T-helper 1 cell treated with Interleukin-12 subunit alpha and Interleukin-12 subunit beta and Interleukin-4 antibody, amounts not matched to agents 30 μg/mL and 1 μg/mL, for 36 hours (primary cell): ENCODE data around the gene MOCS2.
A peak's percentile ranks its signal among the peaks of the same experiment; 100 is the strongest.
"Not testable (repeated sequence)": the region's sequence is repeated elsewhere in the genome, so short reads cannot be mapped to it uniquely, and the experiment has no call there.

Experiments
- H3K27ac Mint-ChIP-seq: one replicate; pipeline ENCODE4 v1.8.0; 2021; ENCODE audit warnings: mild to moderate bottlenecking, mixed read lengths
- H3K27me3 Mint-ChIP-seq: one replicate; pipeline ENCODE4 v1.8.0; 2021; ENCODE audit warnings: low read depth, mixed read lengths
- H3K36me3 Mint-ChIP-seq: one replicate; pipeline ENCODE4 v1.8.0; 2021; ENCODE audit warnings: low read depth, mixed read lengths
- H3K4me1 Mint-ChIP-seq: one replicate; pipeline ENCODE4 v1.8.0; 2021; ENCODE audit warnings: low read depth, mixed read lengths
- H3K4me3 Mint-ChIP-seq: one replicate; pipeline ENCODE4 v1.8.0; 2021; ENCODE audit warnings: mild to moderate bottlenecking, moderate library complexity, mixed read lengths
- H3K9me3 Mint-ChIP-seq: one replicate; pipeline ENCODE4 v1.8.0; 2021; ENCODE audit warnings: mixed read lengths

The MOCS2 gene, protein sequence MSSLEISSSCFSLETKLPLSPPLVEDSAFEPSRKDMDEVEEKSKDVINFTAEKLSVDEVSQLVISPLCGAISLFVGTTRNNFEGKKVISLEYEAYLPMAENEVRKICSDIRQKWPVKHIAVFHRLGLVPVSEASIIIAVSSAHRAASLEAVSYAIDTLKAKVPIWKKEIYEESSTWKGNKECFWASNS

GRCh38 chr5:53109443-53110127 is at the start of gene MOCS2:
MOCS2 (minus strand) TSS chr5:53109757; CDS start chr5:53107174, 2,583 bp downstream.
- Mint-ChIP-seq H3K9me3 (no peaks in the 10 kb centered on the region), H3K4me3 (peak within 1 kb of the TSS; percentile 88), H3K36me3 (peaks cover 10% of the 10 kb centered on the region), H3K4me1 (peaks cover 20% of the 10 kb centered on the region), H3K27me3 (no peaks in the 10 kb centered on the region), H3K27ac (peak within 1 kb of the TSS; percentile 77)

GRCh38 chr5:53151713-53152458 is 42.3 kb upstream of the MOCS2 start:
- Mint-ChIP-seq H3K4me1 (no peaks in the 10 kb centered on the region), H3K27me3 (no peaks in the 10 kb centered on the region), H3K9me3 (no peaks in the 10 kb centered on the region), H3K36me3 (no peaks in the 10 kb centered on the region), H3K27ac (no peak overlapping the region), H3K4me3 (no peak overlapping the region)

- peaks cover 5% of the 10 kb centered on the region for H3K9me3 Mint-ChIP-seq
- no peaks in the 10 kb centered on the region for H3K36me3 Mint-ChIP-seq
- H3K4me3 Mint-ChIP-seq, result no peak overlapping the region
- no peaks in the 10 kb centered on the region for H3K27me3 Mint-ChIP-seq
- H3K4me1 Mint-ChIP-seq, result no peaks in the 10 kb centered on the region
- H3K27ac Mint-ChIP-seq, result no peak overlapping the region
Measured at GRCh38 chr5:53133020-53133419, 23.5 kb upstream of the MOCS2 start.

GRCh38 chr5:53130266-53130665 is 20.7 kb upstream of the MOCS2 start:
- Mint-ChIP-seq H3K4me3 (no peak overlapping the region), H3K27ac (no peak overlapping the region), H3K4me1 (no peaks in the 10 kb centered on the region), H3K36me3 (no peaks in the 10 kb centered on the region), H3K9me3 (peaks cover 5% of the 10 kb centered on the region), H3K27me3 (no peaks in the 10 kb centered on the region)

GRCh38 chr5:53128481-53128880 is 18.9 kb upstream of the MOCS2 start:
- Mint-ChIP-seq H3K4me1 (no peaks in the 10 kb centered on the region), H3K27ac (no peak overlapping the region)

DNA sequence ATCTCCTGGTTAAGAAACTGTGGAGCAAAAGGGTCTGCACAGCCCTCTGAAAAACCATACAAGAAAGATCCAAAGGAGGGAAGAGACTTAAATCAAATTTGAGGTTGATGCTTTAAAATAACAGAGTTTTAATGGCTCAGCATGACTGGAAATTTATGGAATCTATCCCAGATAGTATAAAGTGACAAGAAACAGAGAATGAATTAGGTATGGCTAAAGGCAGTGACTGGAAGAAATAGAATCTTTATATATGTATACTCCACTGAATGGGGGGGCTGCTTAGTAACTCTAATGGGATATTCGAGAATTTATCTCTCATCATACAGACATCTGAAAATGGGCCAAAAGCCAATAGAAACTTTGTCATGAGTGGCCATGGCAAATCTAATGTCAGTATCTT is 17.6 kb upstream of the MOCS2 start:
- Mint-ChIP-seq H3K36me3 (no peaks in the 10 kb centered on the region), H3K27ac (no peak overlapping the region), H3K4me3 (no peak overlapping the region), H3K27me3 (no peaks in the 10 kb centered on the region), H3K4me1 (peaks cover 7% of the 10 kb centered on the region), H3K9me3 (peaks cover 5% of the 10 kb centered on the region)

More at GRCh38 chr5:53128481-53128880, 18.9 kb upstream of the MOCS2 start:
- no peaks in the 10 kb centered on the region for H3K36me3 Mint-ChIP-seq
- H3K9me3 Mint-ChIP-seq, result peaks cover 5% of the 10 kb centered on the region
- no peaks in the 10 kb centered on the region for H3K27me3 Mint-ChIP-seq
- no peak overlapping the region for H3K4me3 Mint-ChIP-seq

DNA sequence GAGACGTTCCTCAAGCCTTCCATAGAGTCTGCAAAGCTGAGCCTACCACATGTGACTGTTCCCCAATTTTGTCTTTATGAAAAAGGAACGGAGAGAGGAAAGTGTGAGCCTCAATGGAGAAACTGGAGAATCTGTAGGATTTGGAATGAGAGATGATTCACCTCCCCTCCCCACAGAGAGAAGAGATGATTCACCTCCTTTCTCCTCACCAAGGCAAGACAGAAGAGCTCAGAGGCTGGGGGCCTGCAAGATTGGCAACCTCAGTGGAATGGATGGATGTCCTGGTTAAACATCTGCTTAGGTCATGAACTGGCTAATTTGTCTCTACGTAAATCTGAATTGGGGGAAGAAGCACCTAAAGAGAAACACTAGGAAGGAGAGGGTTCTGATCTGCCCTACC is 17.0 kb upstream of the MOCS2 start:
- Mint-ChIP-seq H3K27ac (no peak overlapping the region), H3K9me3 (peaks cover 5% of the 10 kb centered on the region), H3K4me3 (no peak overlapping the region), H3K36me3 (no peaks in the 10 kb centered on the region), H3K4me1 (peaks cover 7% of the 10 kb centered on the region), H3K27me3 (no peaks in the 10 kb centered on the region)

DNA sequence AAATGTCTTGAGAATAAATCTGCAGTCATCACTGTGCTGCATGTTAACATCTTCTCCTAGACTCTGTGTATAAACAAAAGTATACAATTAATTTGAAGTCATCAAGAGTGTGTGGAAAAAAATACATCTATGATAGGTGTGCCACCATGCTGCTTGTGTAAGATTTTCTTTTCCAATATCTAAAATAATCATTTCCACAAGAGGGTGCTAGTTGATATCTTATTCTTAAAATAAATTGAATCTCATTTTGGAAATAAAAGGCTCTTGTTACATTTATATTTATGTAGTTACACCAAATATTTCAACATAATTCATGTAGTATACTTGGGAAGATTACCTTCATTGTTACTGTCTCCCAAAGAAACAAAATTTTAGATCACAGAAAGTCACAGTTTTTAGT is 14.1 kb upstream of the MOCS2 start:
- no peak overlapping the region for H3K4me3 Mint-ChIP-seq
- peaks cover 3% of the 10 kb centered on the region for H3K27me3 Mint-ChIP-seq
- peaks cover 7% of the 10 kb centered on the region for H3K4me1 Mint-ChIP-seq
- no peaks in the 10 kb centered on the region for H3K9me3 Mint-ChIP-seq
- no peak overlapping the region for H3K27ac Mint-ChIP-seq
- H3K36me3 Mint-ChIP-seq, result no peaks in the 10 kb centered on the region

- Mint-ChIP-seq H3K27ac (no peak overlapping the region), H3K36me3 (no peaks in the 10 kb centered on the region), H3K4me1 (peaks cover 7% of the 10 kb centered on the region), H3K9me3 (no peaks in the 10 kb centered on the region), H3K4me3 (no peak overlapping the region), H3K27me3 (peaks cover 11% of the 10 kb centered on the region)
Measured at GRCh38 chr5:53120165-53120564, 10.6 kb upstream of the MOCS2 start.

- Mint-ChIP-seq H3K4me3 (no peak overlapping the region), H3K27ac (no peak overlapping the region), H3K4me1 (peaks cover 7% of the 10 kb centered on the region), H3K36me3 (no peaks in the 10 kb centered on the region), H3K9me3 (no peaks in the 10 kb centered on the region), H3K27me3 (peaks cover 11% of the 10 kb centered on the region)
Measured at GRCh38 chr5:53118879-53119278, 9.3 kb upstream of the MOCS2 start.

DNA sequence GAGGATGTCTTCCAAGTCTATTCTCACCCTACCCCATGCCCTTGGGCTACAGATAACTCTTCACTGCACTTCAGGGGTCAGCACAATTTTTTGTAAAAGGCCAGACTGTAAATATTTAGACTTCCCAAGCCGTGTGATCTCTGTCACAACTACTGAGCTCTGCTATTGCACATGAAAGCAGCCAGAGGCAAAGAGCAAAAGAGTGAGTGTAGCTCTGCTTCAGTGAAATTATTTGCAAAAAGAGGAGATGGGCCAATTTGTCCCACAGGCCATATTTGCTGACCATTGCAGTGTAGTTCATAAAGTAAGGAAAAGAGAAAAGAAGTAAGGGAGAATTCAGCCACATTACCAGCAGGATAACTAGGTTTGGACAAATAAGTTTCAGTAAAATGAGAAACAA is 7.0 kb upstream of the MOCS2 start:
- Mint-ChIP-seq H3K27ac (no peak overlapping the region), H3K4me3 (no peak overlapping the region), H3K9me3 (no peaks in the 10 kb centered on the region), H3K36me3 (no peaks in the 10 kb centered on the region), H3K4me1 (no peaks in the 10 kb centered on the region), H3K27me3 (peaks cover 11% of the 10 kb centered on the region)

- H3K27me3 Mint-ChIP-seq, result peaks cover 11% of the 10 kb centered on the region
- no peaks in the 10 kb centered on the region for H3K36me3 Mint-ChIP-seq
- H3K27ac Mint-ChIP-seq, result no peak overlapping the region
- H3K4me1 Mint-ChIP-seq, result peaks cover 9% of the 10 kb centered on the region
- no peaks in the 10 kb centered on the region for H3K9me3 Mint-ChIP-seq
- H3K4me3 Mint-ChIP-seq, result no peak overlapping the region
Measured at GRCh38 chr5:53114988-53115387, 5.4 kb upstream of the MOCS2 start.

- Mint-ChIP-seq H3K27ac (no peak overlapping the region), H3K4me3 (no peak overlapping the region), H3K27me3 (peaks cover 10% of the 10 kb centered on the region), H3K9me3 (no peaks in the 10 kb centered on the region), H3K36me3 (no peaks in the 10 kb centered on the region), H3K4me1 (peaks cover 12% of the 10 kb centered on the region)
Measured at GRCh38 chr5:53113947-53114346, 4.4 kb upstream of the MOCS2 start.

GRCh38 chr5:53112909-53113308 is 3.4 kb upstream of the MOCS2 start:
- no peak overlapping the region for H3K27ac Mint-ChIP-seq
- peaks cover 14% of the 10 kb centered on the region for H3K4me1 Mint-ChIP-seq
- no peaks in the 10 kb centered on the region for H3K36me3 Mint-ChIP-seq
- no peaks in the 10 kb centered on the region for H3K27me3 Mint-ChIP-seq
- H3K9me3 Mint-ChIP-seq, result no peaks in the 10 kb centered on the region
- no peak overlapping the region for H3K4me3 Mint-ChIP-seq

GRCh38 chr5:53112307-53112706 is 2.8 kb upstream of the MOCS2 start:
- not testable (repeated sequence) for H3K36me3 Mint-ChIP-seq, H3K27ac Mint-ChIP-seq, H3K4me3 Mint-ChIP-seq

More at GRCh38 chr5:53112307-53112706, 2.8 kb upstream of the MOCS2 start:
- H3K4me1 Mint-ChIP-seq, result peaks cover 14% of the 10 kb centered on the region
- not testable (repeated sequence) for H3K27me3 Mint-ChIP-seq, H3K9me3 Mint-ChIP-seq
